ENCODE data around the gene SUMF2.
"Not testable (repeated sequence)": the region's sequence is repeated elsewhere in the genome, so short reads cannot be mapped to it uniquely, and the experiment has no call there.

The SUMF2 gene

GRCh38 chr7:56063882-56064625, at the start of gene SUMF2:
SUMF2 (plus strand) TSS chr7:56064286; CDS start chr7:56064312, 26 bp downstream.
- no peak for DNase-seq (ENCODE audit: low read depth)

- not testable (repeated sequence) for DNase-seq (ENCODE audit: low read depth)
Observed at GRCh38 chr7:56017015-56017414, 47.1 kb upstream of the SUMF2 start.

- no peak for DNase-seq (ENCODE audit: low read depth)
Observed at GRCh38 chr7:56019501-56019900, 44.6 kb upstream of the SUMF2 start.

GRCh38 chr7:56023500-56023899, 40.6 kb upstream of the SUMF2 start:
- no peak for DNase-seq (ENCODE audit: low read depth)

GRCh38 chr7:56026538-56026937, 37.5 kb upstream of the SUMF2 start:
- no peak for DNase-seq (ENCODE audit: low read depth)

GRCh38 chr7:56028942-56029630, 35.0 kb upstream of the SUMF2 start:
- DNase-seq (ENCODE audit: low read depth) = no peak

GRCh38 chr7:56030340-56030739, 33.7 kb upstream of the SUMF2 start:
- no peak for DNase-seq (ENCODE audit: low read depth)

- not testable (repeated sequence) for DNase-seq (ENCODE audit: low read depth)
Observed at GRCh38 chr7:56031556-56031955, 32.5 kb upstream of the SUMF2 start.

GRCh38 chr7:56032578-56032977, 31.5 kb upstream of the SUMF2 start:
- not testable (repeated sequence) for DNase-seq (ENCODE audit: low read depth)

GRCh38 chr7:56033671-56034432, 30.2 kb upstream of the SUMF2 start:
- no peak for DNase-seq (ENCODE audit: low read depth)

- no peak for DNase-seq (ENCODE audit: low read depth)
Observed at GRCh38 chr7:56040730-56041129, 23.4 kb upstream of the SUMF2 start.

GRCh38 chr7:56045758-56046157, 18.3 kb upstream of the SUMF2 start:
- DNase-seq (ENCODE audit: low read depth) = not testable (repeated sequence)

- peak; percentile 88 for DNase-seq (ENCODE audit: low read depth)
Observed at GRCh38 chr7:56046721-56047445, 17.2 kb upstream of the SUMF2 start.

- not testable (repeated sequence) for DNase-seq (ENCODE audit: low read depth)
Observed at GRCh38 chr7:56047446-56048116, 16.5 kb upstream of the SUMF2 start.

GRCh38 chr7:56048245-56048644, 15.8 kb upstream of the SUMF2 start:
- no peak for DNase-seq (ENCODE audit: low read depth)

- DNase-seq (ENCODE audit: low read depth) = not testable (repeated sequence)
Observed at GRCh38 chr7:56048763-56049162, 15.3 kb upstream of the SUMF2 start.

GRCh38 chr7:56051053-56051338, 13.1 kb upstream of the SUMF2 start:
- DNase-seq (ENCODE audit: low read depth) = no peak

- peak; percentile 92 for DNase-seq (ENCODE audit: low read depth)
Observed at GRCh38 chr7:56051339-56052191, 12.5 kb upstream of the SUMF2 start, which contains the start of the genes CCT6A and PSPH. CCT6A (plus strand) TSS chr7:56051765; CDS start chr7:56051849, 84 bp downstream. PSPH (minus strand) TSS chr7:56051444; CDS start chr7:56021212, 30,232 bp downstream.

GRCh38 chr7:56053379-56053778, 10.7 kb upstream of the SUMF2 start:
- DNase-seq (ENCODE audit: low read depth) = no peak

- no peak for DNase-seq (ENCODE audit: low read depth)
Observed at GRCh38 chr7:56053993-56054392, 10.1 kb upstream of the SUMF2 start.
